GM12873 (cell line): ENCODE measurements around the gene DCBLD1.

ENCODE experiments used
- CTCF ChIP-seq: IDR thresholded peaks from 2 replicates; pipeline ENCODE4 v1.5.1; 2012; ENCODE audit warnings: low read depth, mild to moderate bottlenecking, moderate library complexity, low read length, control low read depth; ENCODE audit not compliant: insufficient read depth; ENCODE audit errors: missing control alignments

Gene DCBLD1

GRCh38 chr6:117533775-117534174, 51.3 kb downstream of the DCBLD1 start:
- TF ChIP-seq CTCF, result no peak

- TF ChIP-seq CTCF, result no peak
Observed at GRCh38 chr6:117534974-117535373, 52.5 kb downstream of the DCBLD1 start.

- TF ChIP-seq CTCF, result no peak
Observed at GRCh38 chr6:117536317-117536716, 53.8 kb downstream of the DCBLD1 start.

- no peak for TF ChIP-seq CTCF
Observed at GRCh38 chr6:117538615-117539014, 56.1 kb downstream of the DCBLD1 start.

- no peak for TF ChIP-seq CTCF
Observed at GRCh38 chr6:117540670-117541069, 58.2 kb downstream of the DCBLD1 start.

- no peak for TF ChIP-seq CTCF
Observed at GRCh38 chr6:117542493-117542892, 60.0 kb downstream of the DCBLD1 start.

GRCh38 chr6:117544716-117545115, 62.2 kb downstream of the DCBLD1 start:
- TF ChIP-seq CTCF, result no peak
